Karpas-422 (cell line): Measurements from ENCODE around the gene TAS1R1. TPM values are rescaled to one million over a fixed set of nuclear protein-coding genes. Genes with fewer than 3 reads are reported as not detected.
A peak's percentile ranks its signal among the peaks of the same experiment; 100 is the strongest.

Experiments used
- DNase-seq: peaks from one replicate; pipeline ENCODE4 v3.0.0-alpha.2; 2015
- H2AFZ ChIP-seq: fragments of 200-600 bp; sonication (generic); 2 replicates; pipeline ENCODE4 v1.6.1; 2014; ENCODE audit warnings: antibody characterized with exemption, low read length, mixed read lengths
- H3K27ac ChIP-seq: fragments of 200-600 bp; sonication (generic); 2 replicates; pipeline ENCODE4 v1.5.1; 2014; ENCODE audit warnings: mild to moderate bottlenecking, low read length, moderate library complexity
- H3K27me3 ChIP-seq: fragments of 200-600 bp; sonication (generic); 2 replicates; pipeline ENCODE4 v1.6.1; 2014; ENCODE audit warnings: low read length, mixed read lengths
- H3K36me3 ChIP-seq: fragments of 200-600 bp; sonication (generic); 2 replicates; pipeline ENCODE4 v1.6.1; 2014; ENCODE audit warnings: low read length, mixed read lengths; ENCODE audit not compliant: insufficient read depth
- H3K4me1 ChIP-seq: fragments of 200-600 bp; sonication (generic); 2 replicates; pipeline ENCODE4 v1.6.1; 2014; ENCODE audit warnings: mild to moderate bottlenecking, low read length, mixed read lengths
- H3K4me2 ChIP-seq: fragments of 200-600 bp; sonication (generic); 2 replicates; pipeline ENCODE4 v1.6.1; 2014; ENCODE audit warnings: low read length, low read depth, mild to moderate bottlenecking; ENCODE audit not compliant: poor library complexity, severe bottlenecking
- H3K4me3 ChIP-seq: fragments of 200-600 bp; sonication (generic); 2 replicates; pipeline ENCODE4 v1.5.1; 2014; ENCODE audit warnings: mild to moderate bottlenecking, antibody characterized with exemption, low read length, mixed read lengths
- H3K79me2 ChIP-seq: fragments of 200-600 bp; sonication (generic); 2 replicates; pipeline ENCODE4 v1.6.1; 2014; ENCODE audit warnings: mild to moderate bottlenecking, low read length, mixed read lengths
- H3K9ac ChIP-seq: fragments of 200-600 bp; sonication (generic); 2 replicates; pipeline ENCODE4 v1.6.0; 2014; ENCODE audit warnings: low read length
- H3K9me2 ChIP-seq: fragments of 200-600 bp; sonication (generic), shearing (Covaris generic); replicated peaks from 2 replicates; pipeline ENCODE4 v1.6.0; 2014; ENCODE audit warnings: mild to moderate bottlenecking, low read length, moderate library complexity; ENCODE audit not compliant: insufficient read depth
- H3K9me3 ChIP-seq: fragments of 300-700, 200-600 bp; sonication (generic); 2 replicates; pipeline ENCODE4 v1.6.1; 2014; ENCODE audit warnings: low read length, mixed read lengths
- H4K20me1 ChIP-seq: fragments of 200-600 bp; sonication (generic); 2 replicates; pipeline ENCODE4 v1.6.1; 2014; ENCODE audit warnings: mild to moderate bottlenecking, antibody characterized with exemption, low read length, low read depth; ENCODE audit not compliant: insufficient read depth
- total RNA-seq: library from RNA; depleted of rRNA; stranded (reverse); fragments of >200 nt; shearing (Covaris generic); gene quantifications from 2 replicates; pipeline ENCODE4 v1.2.3, GENCODE V29; 2014; ENCODE audit warnings: low replicate concordance

The TAS1R1 gene
- total RNA-seq, 1 experiment from 2014 or later: not detected

DNA sequence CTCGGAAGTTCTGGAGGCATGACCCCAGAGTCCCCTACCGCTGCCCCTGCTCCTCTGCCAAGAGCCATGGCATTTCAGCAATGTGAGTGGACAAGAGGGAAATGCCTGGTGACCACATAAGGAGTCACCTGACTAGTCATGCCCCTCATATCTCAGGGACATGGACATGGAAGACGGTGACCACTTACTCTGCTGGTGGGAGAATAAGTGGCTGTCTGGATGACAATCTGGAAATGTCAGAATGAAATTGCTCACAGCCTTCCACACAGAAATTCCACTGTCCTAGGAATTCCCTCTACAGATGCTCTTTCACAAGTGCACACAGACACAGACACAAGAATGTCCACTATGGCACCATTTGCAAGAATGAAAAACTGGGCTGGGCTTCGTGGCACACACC is 39.3 kb upstream of the TAS1R1 start:
- Histone ChIP-seq H4K20me1 (no peaks in the 10 kb centered on the region), H3K27ac (no peak overlapping the region), H2AFZ (no peak overlapping the region), H3K36me3 (no peaks in the 10 kb centered on the region), H3K27me3 (no peaks in the 10 kb centered on the region), H3K4me2 (no peak overlapping the region), H3K4me1 (no peaks in the 10 kb centered on the region), H3K9me3 (no peaks in the 10 kb centered on the region), H3K79me2 (no peaks in the 10 kb centered on the region), H3K4me3 (no peak overlapping the region), H3K9ac (no peak overlapping the region), H3K9me2 (no peaks in the 10 kb centered on the region)
- DNase-seq: no peak

DNA sequence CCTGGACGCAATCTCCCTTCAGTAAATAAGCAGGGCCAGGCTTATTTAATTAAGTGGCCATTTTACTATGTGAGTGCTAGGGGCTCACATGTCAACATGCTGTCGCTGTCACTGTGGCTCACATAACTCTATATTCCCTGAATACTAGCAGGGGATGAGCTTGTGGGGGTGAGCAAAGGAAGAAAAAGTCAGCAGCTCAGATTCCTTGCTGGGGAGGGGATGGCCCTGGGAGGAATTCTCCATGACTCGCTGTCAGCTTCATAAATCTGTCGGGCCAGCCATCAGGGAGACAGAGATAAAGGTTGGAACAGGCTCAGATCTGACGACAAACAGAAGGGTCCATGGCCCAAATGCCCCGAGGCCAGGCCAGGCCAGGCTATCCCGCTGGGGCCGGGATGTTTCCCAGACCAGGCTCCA is 37.7 kb upstream of the TAS1R1 start:
- no peaks in the 10 kb centered on the region for H3K27me3 ChIP-seq
- no peak overlapping the region for H2AFZ ChIP-seq
- H3K9me2 ChIP-seq: no peaks in the 10 kb centered on the region
- DNase-seq: no peak
- H3K4me2 ChIP-seq: no peak overlapping the region
- H3K4me3 ChIP-seq: no peak overlapping the region
- no peak overlapping the region for H3K9ac ChIP-seq
- H3K4me1 ChIP-seq: no peaks in the 10 kb centered on the region
- H3K79me2 ChIP-seq: no peaks in the 10 kb centered on the region
- H3K36me3 ChIP-seq: no peaks in the 10 kb centered on the region
- H4K20me1 ChIP-seq: no peaks in the 10 kb centered on the region
- H3K27ac ChIP-seq: no peak overlapping the region
- H3K9me3 ChIP-seq: no peaks in the 10 kb centered on the region

DNA sequence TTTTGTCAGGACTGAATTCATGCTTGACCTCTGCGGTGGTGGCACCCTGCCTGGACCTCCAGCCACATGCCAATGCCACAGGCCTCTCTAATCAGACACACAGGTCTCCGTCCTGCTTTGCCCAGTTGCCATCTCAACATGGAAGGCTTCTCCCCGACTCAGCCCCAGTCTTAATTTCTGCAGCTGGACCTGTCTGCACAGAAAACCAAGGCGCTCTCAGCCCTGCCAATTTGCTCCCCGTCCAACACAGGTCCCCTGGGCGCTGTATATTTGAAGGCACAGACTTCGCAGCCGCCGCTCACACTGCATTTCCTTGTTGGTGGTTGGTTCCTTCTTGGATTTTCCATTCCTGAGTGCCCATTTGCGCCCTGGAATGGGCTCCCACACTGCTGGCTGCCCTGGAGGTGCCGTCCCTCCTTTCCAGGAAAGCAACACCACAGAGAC is 35.6 kb upstream of the TAS1R1 start:
- H3K79me2 ChIP-seq: no peaks in the 10 kb centered on the region
- no peaks in the 10 kb centered on the region for H3K9me2 ChIP-seq
- H3K9me3 ChIP-seq: no peaks in the 10 kb centered on the region
- H3K9ac ChIP-seq: no peak overlapping the region
- no peak for DNase-seq
- H4K20me1 ChIP-seq: no peaks in the 10 kb centered on the region
- H3K27me3 ChIP-seq: no peaks in the 10 kb centered on the region
- no peak overlapping the region for H2AFZ ChIP-seq
- H3K4me1 ChIP-seq: no peaks in the 10 kb centered on the region
- H3K4me3 ChIP-seq: no peak overlapping the region
- H3K27ac ChIP-seq: no peak overlapping the region
- H3K36me3 ChIP-seq: no peaks in the 10 kb centered on the region
- H3K4me2 ChIP-seq: no peak overlapping the region

DNA sequence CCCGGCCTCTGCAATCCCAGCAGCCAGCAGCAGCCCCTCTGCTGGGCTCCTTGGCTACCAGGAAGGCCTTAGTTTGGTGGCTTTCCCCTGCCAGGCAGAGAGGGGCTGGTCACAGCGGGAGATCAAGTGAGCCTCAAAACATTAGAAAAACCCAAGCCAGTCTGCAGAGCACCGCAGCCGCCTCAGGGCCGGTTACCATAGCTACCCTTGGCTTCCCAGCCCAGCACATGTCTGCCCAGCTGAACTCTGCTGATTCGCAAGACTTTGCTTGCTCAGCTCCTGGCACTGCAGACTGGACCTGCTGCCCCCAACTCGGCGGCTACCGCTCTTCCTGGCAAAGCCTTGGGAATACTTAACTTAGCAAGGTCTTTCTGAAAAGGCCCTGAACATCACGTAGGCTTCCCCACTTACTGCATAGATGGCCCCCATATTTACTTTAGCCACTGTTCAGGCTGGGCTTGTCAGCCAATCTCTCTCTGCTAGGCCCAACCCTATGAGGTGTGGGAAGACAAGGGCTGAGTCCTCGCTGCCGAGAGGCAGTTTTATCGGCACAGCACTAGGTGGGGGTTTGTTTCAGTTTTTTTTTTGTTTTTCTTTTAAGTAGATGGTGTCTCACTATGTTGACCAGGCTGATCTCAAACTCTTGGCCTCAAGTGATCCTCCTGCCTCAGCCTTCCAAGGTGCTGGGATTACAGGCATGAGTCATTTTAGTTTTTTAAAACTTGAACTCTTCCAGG is 35.0 kb upstream of the TAS1R1 start:
- DNase-seq: no peak
- no peak overlapping the region for H3K27ac ChIP-seq
- no peaks in the 10 kb centered on the region for H3K9me3 ChIP-seq
- H3K27me3 ChIP-seq: no peaks in the 10 kb centered on the region
- H3K4me3 ChIP-seq: no peak overlapping the region
- no peaks in the 10 kb centered on the region for H3K4me1 ChIP-seq
- H3K36me3 ChIP-seq: no peaks in the 10 kb centered on the region
- H3K4me2 ChIP-seq: no peak overlapping the region
- no peak overlapping the region for H3K9ac ChIP-seq
- no peaks in the 10 kb centered on the region for H3K79me2 ChIP-seq
- no peaks in the 10 kb centered on the region for H4K20me1 ChIP-seq
- H2AFZ ChIP-seq: no peak overlapping the region
- H3K9me2 ChIP-seq: no peaks in the 10 kb centered on the region

DNA sequence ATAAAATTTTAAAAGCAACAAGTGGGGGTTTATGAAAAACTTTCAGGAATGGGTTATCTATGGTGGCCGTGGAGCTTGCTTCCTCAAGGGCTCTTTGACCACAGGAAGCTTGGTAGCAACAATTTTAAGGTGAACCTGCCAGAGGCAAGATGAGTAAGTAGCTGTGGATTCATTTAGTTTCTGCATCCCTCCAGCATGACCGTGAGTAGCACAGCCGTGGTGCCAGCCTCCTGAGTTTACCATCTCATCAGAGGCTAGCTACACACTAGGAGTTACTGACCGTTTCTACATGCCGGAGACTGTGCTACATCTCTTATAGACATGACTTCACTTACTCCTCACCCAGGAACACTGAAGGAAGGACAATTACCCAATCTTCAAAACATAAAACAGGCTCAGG is 33.6 kb upstream of the TAS1R1 start:
- Histone ChIP-seq H3K36me3 (peaks cover 10% of the 10 kb centered on the region; the same call in 1 of the 2 replicates), H3K9me3 (no peaks in the 10 kb centered on the region), H3K79me2 (no peaks in the 10 kb centered on the region), H2AFZ (no peak overlapping the region), H4K20me1 (no peaks in the 10 kb centered on the region), H3K4me2 (no peak overlapping the region), H3K27me3 (no peaks in the 10 kb centered on the region), H3K4me3 (no peak overlapping the region), H3K4me1 (no peaks in the 10 kb centered on the region), H3K9me2 (no peaks in the 10 kb centered on the region), H3K27ac (no peak overlapping the region), H3K9ac (no peak overlapping the region)
- no peak for DNase-seq

DNA sequence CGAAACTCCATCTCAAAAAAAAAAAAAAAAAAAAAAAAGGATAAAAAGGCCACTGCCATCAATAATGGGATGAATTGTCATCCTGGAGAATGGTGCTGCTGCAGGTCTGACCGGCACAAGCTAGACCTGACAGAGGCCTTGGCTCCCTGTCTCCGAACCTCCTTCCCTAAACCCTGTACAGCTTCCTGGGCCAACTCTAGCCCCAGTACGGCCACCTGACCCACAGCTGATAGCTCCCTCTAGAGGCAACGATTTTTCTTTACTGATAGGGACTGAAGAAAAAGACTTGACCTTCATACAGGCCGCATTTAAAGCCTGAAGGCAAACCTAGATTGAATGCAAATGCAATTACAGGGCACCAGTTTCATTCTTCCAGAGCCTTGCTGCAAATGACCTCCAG is 31.5 kb upstream of the TAS1R1 start:
- Histone ChIP-seq H3K36me3 (peaks cover 15% of the 10 kb centered on the region; the same call in 1 of the 2 replicates), H3K9me2 (no peaks in the 10 kb centered on the region), H4K20me1 (no peaks in the 10 kb centered on the region), H3K9me3 (no peaks in the 10 kb centered on the region), H3K4me3 (no peak overlapping the region), H3K4me2 (no peak overlapping the region), H3K27me3 (no peaks in the 10 kb centered on the region), H3K9ac (no peak overlapping the region), H3K79me2 (no peaks in the 10 kb centered on the region), H3K4me1 (no peaks in the 10 kb centered on the region), H3K27ac (no peak overlapping the region), H2AFZ (no peak overlapping the region)
- peak; percentile 62 for DNase-seq

DNA sequence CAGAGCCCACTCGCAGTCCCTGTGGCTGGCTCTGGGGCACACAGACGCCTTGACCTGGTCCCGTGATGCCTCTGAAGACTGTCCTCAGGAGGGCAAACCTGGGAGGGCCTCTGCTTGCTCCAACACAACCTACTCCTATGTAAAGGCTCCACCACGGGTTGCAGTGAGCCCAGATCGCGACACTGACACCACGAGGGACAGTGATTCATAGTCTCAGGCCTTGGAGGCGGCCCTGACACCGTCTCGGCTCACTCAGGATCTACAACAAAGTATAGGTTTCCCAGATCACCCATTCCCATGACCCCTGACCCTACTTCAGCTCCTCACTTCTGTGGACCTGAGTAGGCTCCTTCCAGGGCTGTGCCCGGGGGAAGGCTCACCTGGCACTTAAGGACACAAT is 28.8 kb upstream of the TAS1R1 start:
- Histone ChIP-seq H3K4me2 (no peak overlapping the region), H4K20me1 (no peaks in the 10 kb centered on the region), H3K9ac (no peak overlapping the region), H3K4me3 (no peak overlapping the region), H3K36me3 (peaks cover 28% of the 10 kb centered on the region), H3K9me3 (no peaks in the 10 kb centered on the region), H2AFZ (no peak overlapping the region), H3K4me1 (no peaks in the 10 kb centered on the region), H3K27me3 (no peaks in the 10 kb centered on the region), H3K79me2 (no peaks in the 10 kb centered on the region), H3K27ac (no peak overlapping the region), H3K9me2 (no peaks in the 10 kb centered on the region)
- no peak for DNase-seq

DNA sequence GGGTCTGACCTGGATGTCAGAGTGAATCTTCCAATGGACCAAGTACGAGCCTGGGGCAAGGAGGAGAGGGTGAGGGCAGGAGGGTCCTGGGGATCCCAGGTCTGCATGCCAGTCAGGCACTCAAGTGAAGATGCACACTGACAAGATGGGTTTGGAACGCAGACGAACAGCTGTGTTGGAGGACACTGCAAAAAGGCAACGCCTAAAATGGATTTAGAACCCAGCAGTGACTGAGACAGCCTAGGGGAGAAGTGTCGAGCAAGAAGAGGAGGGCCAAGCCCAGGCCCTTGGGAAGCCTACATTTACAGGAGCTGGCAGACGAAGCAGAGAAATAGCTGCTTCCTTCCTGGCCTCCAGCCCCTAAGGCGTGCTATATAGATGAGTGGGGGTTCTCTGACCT is 26.6 kb upstream of the TAS1R1 start:
- no peaks in the 10 kb centered on the region for H3K4me1 ChIP-seq
- H3K9ac ChIP-seq: no peak overlapping the region
- no peak for DNase-seq
- H3K4me3 ChIP-seq: no peak overlapping the region
- H3K9me3 ChIP-seq: no peaks in the 10 kb centered on the region
- no peak overlapping the region for H3K27ac ChIP-seq
- H3K79me2 ChIP-seq: no peaks in the 10 kb centered on the region
- H3K9me2 ChIP-seq: no peaks in the 10 kb centered on the region
- no peak overlapping the region for H3K4me2 ChIP-seq
- no peaks in the 10 kb centered on the region for H4K20me1 ChIP-seq
- no peaks in the 10 kb centered on the region for H3K27me3 ChIP-seq
- no peak overlapping the region for H2AFZ ChIP-seq
- peaks cover 48% of the 10 kb centered on the region for H3K36me3 ChIP-seq
